Measurements from ENCODE around the gene RNU11.

GRCh38 chr1:28602536-28603439, 45.6 kb upstream of the RNU11 start:
- no peak for TF ChIP-seq ZNF281 (CRISPR knock-in tag; IDR thresholded peaks at IDR 0.05)
- no peak for TF ChIP-seq ATF2 (CRISPR knock-in tag; IDR thresholded peaks at IDR 0.05; ENCODE audit: borderline replicate concordance, low read depth)
- TF ChIP-seq CREB1 (CRISPR knock-in tag; IDR thresholded peaks at IDR 0.05): no peak
- no peak for TF ChIP-seq ETV6 (CRISPR knock-in tag; IDR thresholded peaks at IDR 0.05)
- peak; percentile 24; the same call in 1 of the 2 replicates for TF ChIP-seq CTCF (IDR thresholded peaks at IDR 0.05)
- no peak for TF ChIP-seq PRRX2 (CRISPR knock-in tag; IDR thresholded peaks at IDR 0.05)
- no peak for TF ChIP-seq ATF3 (CRISPR knock-in tag; conservative IDR thresholded peaks at IDR 0.05)
